NCI-H226 (cell line): ENCODE data around the gene OTUB1.
"Not testable (repeated sequence)": the region's sequence is repeated elsewhere in the genome, so short reads cannot be mapped to it uniquely, and the experiment has no call there.

Experiments
- DNase-seq: peaks from one replicate; pipeline ENCODE4 v3.0.0-alpha.2; 2015

The OTUB1 gene

GRCh38 chr11:63986156-63986931, at the start of gene OTUB1:
Gene OTUB1, plus strand, starts transcription at chr11:63986438. Its CDS starts 19 bp downstream, at chr11:63986457.
- DNase-seq = peak; percentile 92

- peak; percentile 38 for DNase-seq
Observed at GRCh38 chr11:63937713-63938478, 48.3 kb upstream of the OTUB1 start.

GRCh38 chr11:63938479-63939396, 47.5 kb upstream of the OTUB1 start, which contains the start of gene NAA40:
Gene NAA40, plus strand, starts transcription at chr11:63939002. Its CDS starts 95 bp downstream, at chr11:63939097.
- peak; percentile 98 for DNase-seq

- DNase-seq = no peak
Observed at GRCh38 chr11:63939397-63939891, 46.8 kb upstream of the OTUB1 start.

GRCh38 chr11:63940786-63941185, 45.5 kb upstream of the OTUB1 start:
- DNase-seq = no peak

- DNase-seq = no peak
Observed at GRCh38 chr11:63941901-63942300, 44.3 kb upstream of the OTUB1 start.

GRCh38 chr11:63942803-63943202, 43.4 kb upstream of the OTUB1 start:
- no peak for DNase-seq

GRCh38 chr11:63944987-63945386, 41.3 kb upstream of the OTUB1 start:
- no peak for DNase-seq

- peak; percentile 43 for DNase-seq
Observed at GRCh38 chr11:63945477-63946163, 40.6 kb upstream of the OTUB1 start.

- no peak for DNase-seq
Observed at GRCh38 chr11:63951779-63952536, 34.3 kb upstream of the OTUB1 start.

GRCh38 chr11:63952570-63952969, 33.7 kb upstream of the OTUB1 start:
- DNase-seq = no peak

GRCh38 chr11:63958008-63958407, 28.2 kb upstream of the OTUB1 start:
- DNase-seq = no peak

- DNase-seq = no peak
Observed at GRCh38 chr11:63961608-63962412, 24.4 kb upstream of the OTUB1 start.

GRCh38 chr11:63963895-63964294, 22.3 kb upstream of the OTUB1 start:
- not testable (repeated sequence) for DNase-seq

GRCh38 chr11:63966444-63966843, 19.8 kb upstream of the OTUB1 start:
- DNase-seq = no peak

- no peak for DNase-seq
Observed at GRCh38 chr11:63969461-63969860, 16.8 kb upstream of the OTUB1 start.

GRCh38 chr11:63970902-63971301, 15.3 kb upstream of the OTUB1 start:
- no peak for DNase-seq

GRCh38 chr11:63973912-63974258, 12.4 kb upstream of the OTUB1 start:
- DNase-seq = not testable (repeated sequence)

GRCh38 chr11:63974259-63975143, 11.7 kb upstream of the OTUB1 start, which contains the start of gene COX8A:
Gene COX8A, plus strand, starts transcription at chr11:63974620. Its CDS starts 61 bp downstream, at chr11:63974681.
- DNase-seq = peak; percentile 100
